Fibroblast of lung (primary cell): ENCODE results near the gene PTGIS. TPM values are rescaled to one million over a fixed set of nuclear protein-coding genes. Genes with fewer than 3 reads are reported as not detected.

ENCODE experiments used
- DNase-seq, 2 donors: peaks; one replicate each; pipeline versions ENCODE4 v3.0.0 to v3.0.0-alpha.2; 2010; ENCODE audit warnings: low read depth in 2 of 2
- H2AFZ ChIP-seq: 2 replicates; pipeline ENCODE4 v1.5.1; 2012; ENCODE audit warnings: low read length, control low read depth, inconsistent platforms
- H3K27ac ChIP-seq: 2 replicates; pipeline ENCODE4 v1.5.1; 2011; ENCODE audit warnings: low read length, control low read depth; ENCODE audit not compliant: insufficient read depth
- H3K27me3 ChIP-seq: 2 replicates; pipeline ENCODE4 v1.5.1; 2011; ENCODE audit warnings: mild to moderate bottlenecking, low read length; ENCODE audit not compliant: control insufficient read depth, insufficient read depth
- H3K36me3 ChIP-seq: 2 replicates; pipeline ENCODE4 v1.5.1; 2011; ENCODE audit warnings: low read length; ENCODE audit not compliant: control insufficient read depth, insufficient read depth
- H3K4me1 ChIP-seq: 2 replicates; pipeline ENCODE4 v1.5.1; 2011; ENCODE audit warnings: low read length; ENCODE audit not compliant: control insufficient read depth, insufficient read depth; ENCODE audit errors: extremely low read depth
- H3K4me2 ChIP-seq: 2 replicates; pipeline ENCODE4 v1.5.1; 2011; ENCODE audit warnings: low read length, control low read depth; ENCODE audit not compliant: insufficient read depth; ENCODE audit errors: extremely low read depth
- H3K4me3 ChIP-seq, 4 experiments: fragments of 200-600 bp in 1 of 4; sonication (generic) in 1 of 4; replicated peaks in 1 of 4; 2 replicates each; pipeline ENCODE4 v1.5.1; 2011 to 2016; ENCODE audit warnings: low read length in 4 of 4, low read depth in 3 of 4, mild to moderate bottlenecking in 3 of 4, control low read depth in 2 of 4, inconsistent platforms in 1 of 4, mixed read lengths in 1 of 4; ENCODE audit not compliant: insufficient read depth in 1 of 4; ENCODE audit errors: control extremely low read depth in 1 of 4
- H3K79me2 ChIP-seq: 2 replicates; pipeline ENCODE4 v1.5.1; 2012; ENCODE audit warnings: mild to moderate bottlenecking, low read length, inconsistent platforms; ENCODE audit not compliant: control insufficient read depth, insufficient read depth
- H3K9ac ChIP-seq: 2 replicates; pipeline ENCODE4 v1.5.1; 2011; ENCODE audit warnings: mild to moderate bottlenecking, low read length, control low read depth; ENCODE audit not compliant: insufficient read depth
- H3K9me3 ChIP-seq: 2 replicates; pipeline ENCODE4 v1.5.1; 2012; ENCODE audit warnings: low read depth, low read length; ENCODE audit not compliant: control insufficient read depth, insufficient read depth
- H4K20me1 ChIP-seq: 2 replicates; pipeline ENCODE4 v1.5.1; 2011; ENCODE audit warnings: low read length; ENCODE audit not compliant: control insufficient read depth, insufficient read depth; ENCODE audit errors: extremely low read depth
- EZH2 ChIP-seq: IDR thresholded peaks from 2 replicates; pipeline ENCODE4 v1.5.1; 2012; ENCODE audit warnings: low read length, control low read depth, mild to moderate bottlenecking; ENCODE audit errors: missing control alignments
- polyA plus RNA-seq, 2 donors: library from polyadenylated mRNA; depleted of rRNA in 1 of 2; stranded (reverse) in 1 of 2; unstranded in 1 of 2; fragments of >200 nt; gene quantifications; 2 replicates each; pipeline ENCODE4 v1.2.1, GENCODE V29; 2011 to 2012; ENCODE audit warnings: missing spikeins in 1 of 2
- total RNA-seq: library from RNA; depleted of rRNA; stranded (reverse); fragments of >200 nt; gene quantifications from 2 replicates; pipeline ENCODE4 v1.2.1, GENCODE V29; 2014
- TF ChIP-seq, protein P1 (sequence below), 2 donors: IDR thresholded peaks in 1 of 2; conservative IDR thresholded peaks in 1 of 2; 1 replicate in 1 of 2; 2 replicates in 1 of 2; pipeline ENCODE4 v1.5.1; 2011 to 2012; ENCODE audit warnings: low read length in 2 of 2, control low read depth in 1 of 2, inconsistent platforms in 1 of 2, low read depth in 1 of 2, mild to moderate bottlenecking in 1 of 2

Gene PTGIS
- total and polyA plus RNA-seq, 2 donors (not counting 1 experiment from before 2014, with no cell fraction given): 6.8 to 41.5 TPM

DNA sequence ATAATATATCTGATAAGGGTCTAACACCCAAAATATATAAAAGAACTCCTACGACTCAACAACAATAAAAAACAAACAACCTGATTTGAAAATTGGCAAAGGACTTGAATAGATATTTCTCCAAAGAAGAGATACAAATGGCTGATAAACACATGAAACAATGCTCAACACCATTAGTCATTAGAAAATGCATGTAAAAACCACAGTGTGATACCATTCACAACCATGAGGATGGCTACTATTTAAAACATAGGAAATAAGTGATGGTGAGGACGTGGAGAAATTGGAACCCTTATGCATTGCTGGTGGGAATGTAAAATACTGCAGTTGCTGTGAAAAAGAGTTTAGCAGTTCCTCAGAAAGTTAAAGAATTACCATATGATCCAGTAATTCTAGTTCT is 41.4 kb downstream of the PTGIS start:
- Histone ChIP-seq H3K9ac (no peak overlapping the region), H2AFZ (no peak overlapping the region), H3K27me3 (peaks cover 2% of the 10 kb centered on the region), H3K4me1 (no peaks in the 10 kb centered on the region), H3K79me2 (no peaks in the 10 kb centered on the region), H3K36me3 (no peaks in the 10 kb centered on the region), H3K4me3 (no peak overlapping the region), H3K4me2 (no peak overlapping the region), H3K27ac (no peak overlapping the region), H4K20me1 (no peaks in the 10 kb centered on the region), H3K9me3 (no peaks in the 10 kb centered on the region)
- TF ChIP-seq EZH2: no peak
- TF ChIP-seq, protein P1, sequence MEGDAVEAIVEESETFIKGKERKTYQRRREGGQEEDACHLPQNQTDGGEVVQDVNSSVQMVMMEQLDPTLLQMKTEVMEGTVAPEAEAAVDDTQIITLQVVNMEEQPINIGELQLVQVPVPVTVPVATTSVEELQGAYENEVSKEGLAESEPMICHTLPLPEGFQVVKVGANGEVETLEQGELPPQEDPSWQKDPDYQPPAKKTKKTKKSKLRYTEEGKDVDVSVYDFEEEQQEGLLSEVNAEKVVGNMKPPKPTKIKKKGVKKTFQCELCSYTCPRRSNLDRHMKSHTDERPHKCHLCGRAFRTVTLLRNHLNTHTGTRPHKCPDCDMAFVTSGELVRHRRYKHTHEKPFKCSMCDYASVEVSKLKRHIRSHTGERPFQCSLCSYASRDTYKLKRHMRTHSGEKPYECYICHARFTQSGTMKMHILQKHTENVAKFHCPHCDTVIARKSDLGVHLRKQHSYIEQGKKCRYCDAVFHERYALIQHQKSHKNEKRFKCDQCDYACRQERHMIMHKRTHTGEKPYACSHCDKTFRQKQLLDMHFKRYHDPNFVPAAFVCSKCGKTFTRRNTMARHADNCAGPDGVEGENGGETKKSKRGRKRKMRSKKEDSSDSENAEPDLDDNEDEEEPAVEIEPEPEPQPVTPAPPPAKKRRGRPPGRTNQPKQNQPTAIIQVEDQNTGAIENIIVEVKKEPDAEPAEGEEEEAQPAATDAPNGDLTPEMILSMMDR (conservative IDR thresholded peaks at IDR 0.05 in 1 of 2, IDR thresholded peaks at IDR 0.05 in 1 of 2; ENCODE audit: low read depth in 1 of 2, low read length in 2 of 2): no peak
- DNase-seq: no peak

DNA sequence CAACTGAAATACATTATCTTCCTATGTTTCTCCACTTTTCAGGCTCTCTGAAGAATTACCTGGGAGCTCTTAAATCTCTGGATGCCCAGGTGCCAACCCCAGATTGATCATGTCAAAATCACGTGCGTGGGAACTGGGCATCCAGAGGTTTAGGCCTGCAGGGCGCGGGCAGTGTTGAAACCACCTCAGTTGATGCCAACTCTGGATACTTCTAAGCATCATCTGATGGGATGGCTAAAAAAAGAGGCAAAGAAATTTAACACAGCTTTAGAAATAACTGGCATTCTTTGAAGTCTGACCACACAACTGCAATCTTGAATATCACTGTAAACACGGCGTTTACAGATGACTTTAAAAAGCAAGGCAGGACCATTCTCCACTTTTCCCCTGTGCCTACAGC is 41.9 kb downstream of the PTGIS start:
- peaks cover 2% of the 10 kb centered on the region for H3K27me3 ChIP-seq
- no peaks in the 10 kb centered on the region for H3K79me2 ChIP-seq
- H3K9ac ChIP-seq: no peak overlapping the region
- DNase-seq: no peak
- TF ChIP-seq EZH2: no peak
- TF ChIP-seq, protein P1 (conservative IDR thresholded peaks at IDR 0.05 in 1 of 2, IDR thresholded peaks at IDR 0.05 in 1 of 2; ENCODE audit: low read depth in 1 of 2, low read length in 2 of 2): no peak
- H3K27ac ChIP-seq: no peak overlapping the region
- no peak overlapping the region for H3K4me2 ChIP-seq
- no peak overlapping the region for H2AFZ ChIP-seq
- no peak overlapping the region for H3K4me3 ChIP-seq
- no peaks in the 10 kb centered on the region for H4K20me1 ChIP-seq
- H3K9me3 ChIP-seq: no peaks in the 10 kb centered on the region
- H3K36me3 ChIP-seq: no peaks in the 10 kb centered on the region
- no peaks in the 10 kb centered on the region for H3K4me1 ChIP-seq

DNA sequence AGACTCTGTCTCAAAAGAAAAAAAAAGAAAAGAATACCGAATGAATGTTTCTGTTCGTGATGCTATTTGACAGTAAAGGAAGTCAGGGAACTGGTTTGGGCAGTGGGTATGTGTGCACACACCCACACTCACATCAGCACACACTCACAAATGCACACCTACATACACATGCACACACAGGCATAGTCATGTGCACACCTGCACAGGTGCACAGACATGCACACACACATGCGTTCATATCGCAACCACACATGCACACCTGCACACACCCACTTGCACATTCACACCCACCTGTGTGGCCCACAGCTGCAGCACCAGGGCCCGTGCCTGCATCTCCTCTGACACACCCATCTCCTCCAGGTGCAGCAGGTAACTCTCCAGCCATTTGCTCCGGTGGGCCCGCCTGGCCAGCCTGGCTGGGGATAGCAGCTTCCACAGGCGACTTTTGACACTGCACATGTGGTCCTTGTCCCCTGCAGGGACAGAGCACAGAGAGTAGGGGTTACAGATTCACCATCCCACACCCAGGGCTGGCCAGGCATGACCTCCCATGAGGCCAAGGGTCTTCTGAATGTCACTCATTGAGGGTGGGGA is 44.1 kb downstream of the PTGIS start:
- Histone ChIP-seq H3K4me2 (no peak overlapping the region), H3K79me2 (no peaks in the 10 kb centered on the region), H3K9ac (no peak overlapping the region), H3K27ac (no peak overlapping the region), H4K20me1 (no peaks in the 10 kb centered on the region), H3K27me3 (peaks cover 2% of the 10 kb centered on the region), H2AFZ (no peak overlapping the region), H3K4me1 (no peaks in the 10 kb centered on the region), H3K9me3 (no peaks in the 10 kb centered on the region), H3K4me3 (no peak overlapping the region), H3K36me3 (no peaks in the 10 kb centered on the region)
- no peak for DNase-seq
- TF ChIP-seq EZH2: no peak
- TF ChIP-seq, protein P1 (conservative IDR thresholded peaks at IDR 0.05 in 1 of 2, IDR thresholded peaks at IDR 0.05 in 1 of 2; ENCODE audit: low read depth in 1 of 2, low read length in 2 of 2): no peak
